T-helper 1 cell treated with Interleukin-12 subunit alpha and Interleukin-12 subunit beta and Interleukin-4 antibody, amounts not matched to agents 30 ng/mL and 1 ng/mL, for 36 hours (primary cell): Measurements from ENCODE around the gene ADAMTSL1. TPM values are rescaled to one million over a fixed set of nuclear protein-coding genes. Genes with fewer than 3 reads are reported as not detected.
"Not testable (repeated sequence)": the region's sequence is repeated elsewhere in the genome, so short reads cannot be mapped to it uniquely, and the experiment has no call there.

ENCODE experiments used
- intact Hi-C: fragments of 100-400 bp; cut with micrococcal nuclease; formaldehyde crosslinking; loops from one replicate; pipeline ENCODE4 v1.15.1; 2024
- total RNA-seq: library from RNA; stranded (reverse); gene quantifications from 2 replicates; pipeline ENCODE4 v1.2.3, GENCODE V29; 2022

The ADAMTSL1 gene
- total RNA-seq, 1 donor from 2014 or later = not detected

DNA sequence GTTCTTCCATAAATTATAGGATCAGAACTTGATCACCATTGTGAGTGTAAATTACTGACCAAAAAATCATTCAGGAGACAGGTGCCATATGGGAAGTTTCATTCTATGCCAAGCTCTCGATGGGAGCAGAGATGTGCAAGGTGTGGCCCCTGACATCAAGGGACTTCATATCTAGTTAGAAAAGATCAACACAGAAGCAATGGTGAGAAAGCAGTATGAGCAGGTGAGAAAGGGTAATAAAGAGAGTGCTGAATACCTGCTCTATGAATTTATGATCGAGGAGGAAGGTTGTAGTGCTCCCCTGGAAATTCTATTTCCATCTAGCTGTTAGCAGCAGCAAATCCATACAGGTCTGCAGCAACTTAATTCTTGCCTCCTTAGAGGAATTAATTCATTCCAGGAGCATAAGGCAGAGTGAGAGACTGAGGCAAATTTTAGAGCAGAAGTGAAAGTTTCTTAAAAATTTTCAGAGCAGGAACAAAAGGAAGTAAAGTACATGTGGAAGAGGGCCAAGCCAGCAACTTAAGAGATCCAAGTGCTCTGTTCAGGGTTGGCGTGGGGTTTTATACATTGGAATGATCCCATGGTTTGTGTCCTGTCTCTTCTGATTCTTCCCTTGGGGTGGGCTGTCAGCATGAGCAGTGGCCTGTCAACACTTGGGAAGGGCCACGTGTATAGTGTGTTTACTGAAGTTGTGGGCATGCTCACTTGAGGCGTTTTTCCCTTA is 377.3 kb downstream of the ADAMTSL1 start:
- intact Hi-C loops = no loop called here

GRCh38 chr9:18855656-18856055 is 381.7 kb downstream of the ADAMTSL1 start:
- intact Hi-C loops = no loop called here

GRCh38 chr9:18857334-18857733 is 383.4 kb downstream of the ADAMTSL1 start:
- intact Hi-C loops = no loop called here

GRCh38 chr9:18857769-18858168 is 383.8 kb downstream of the ADAMTSL1 start:
- intact Hi-C loops = no loop called here

GRCh38 chr9:18861609-18862544 is 387.9 kb downstream of the ADAMTSL1 start:
- intact Hi-C loops = no loop called here

DNA sequence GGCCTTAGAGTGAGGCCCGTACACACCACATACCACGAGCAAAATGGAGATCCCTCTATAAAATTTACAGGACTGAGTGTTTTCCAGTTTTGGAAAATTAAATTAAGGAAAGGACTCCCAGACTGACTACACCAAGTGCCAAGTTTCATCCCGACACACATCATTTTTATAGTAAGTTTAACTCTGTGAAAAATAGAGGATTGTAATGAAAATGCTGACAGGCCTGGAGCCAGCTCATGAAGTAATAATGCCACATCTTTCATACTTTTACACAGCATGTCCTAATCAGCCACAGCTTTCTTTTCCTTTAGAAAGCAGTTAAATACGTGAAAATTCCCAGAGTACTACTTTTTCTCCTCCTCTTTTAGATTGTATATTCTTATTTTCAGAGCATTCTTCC is 389.8 kb downstream of the ADAMTSL1 start:
- intact Hi-C loops = no loop called here

DNA sequence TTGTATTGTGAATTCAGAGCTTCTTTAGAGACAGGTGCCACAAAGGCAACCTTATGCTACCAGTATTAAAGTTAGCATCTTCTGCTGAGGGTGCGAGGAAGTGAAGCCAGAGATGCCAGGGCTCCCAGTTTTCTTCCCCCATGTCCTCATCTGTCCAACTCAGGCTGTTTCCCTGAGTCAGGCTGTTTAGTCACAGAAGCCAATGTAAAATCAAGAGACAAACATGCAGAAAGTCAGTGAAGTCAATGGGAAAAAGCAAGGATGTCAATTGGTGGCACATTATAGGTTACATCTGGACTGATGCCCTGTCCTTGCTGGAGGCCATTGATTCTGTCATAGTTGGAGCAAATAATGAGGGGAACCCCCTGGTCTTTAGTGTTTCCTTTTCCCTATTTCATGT is 390.6 kb downstream of the ADAMTSL1 start:
- intact Hi-C loops = no loop called here

- intact Hi-C loops = no loop called here
Measured at GRCh38 chr9:18865542-18865941, 391.6 kb downstream of the ADAMTSL1 start.

DNA sequence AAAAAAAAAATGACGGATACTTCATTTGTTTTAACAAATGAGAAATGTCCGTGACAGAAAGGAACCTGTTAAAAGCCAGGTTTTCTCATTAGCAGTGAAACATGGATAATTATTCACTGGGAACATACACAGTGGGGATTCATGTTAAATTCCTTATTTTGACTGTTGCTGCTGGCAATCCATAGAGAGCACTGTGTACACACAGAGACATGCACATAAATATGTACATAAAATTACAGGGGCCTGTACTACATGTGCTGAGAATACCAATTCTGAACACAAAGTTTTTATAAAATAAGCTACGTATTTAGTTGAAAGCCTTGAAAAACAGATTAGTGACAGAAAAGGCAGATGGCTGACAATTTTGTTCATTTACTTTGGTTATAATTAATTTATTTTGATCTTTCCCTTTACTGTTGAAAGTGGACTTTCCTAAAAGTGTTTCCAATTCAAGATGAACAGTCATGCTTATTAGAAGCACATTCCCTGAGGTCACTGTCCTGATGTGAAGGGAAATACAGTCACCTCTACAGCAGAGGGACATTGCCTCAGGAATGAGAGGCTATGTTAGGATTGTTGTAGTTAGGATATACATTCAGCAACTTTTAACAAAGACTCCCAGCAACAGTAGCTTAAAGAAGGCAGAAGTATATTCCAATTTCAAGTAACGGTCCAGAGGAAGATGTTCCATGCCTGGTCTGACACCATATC is 392.3 kb downstream of the ADAMTSL1 start:
- intact Hi-C loops = no loop called here

- intact Hi-C loops = no loop called here
Measured at GRCh38 chr9:18869725-18870124, 395.8 kb downstream of the ADAMTSL1 start.

DNA sequence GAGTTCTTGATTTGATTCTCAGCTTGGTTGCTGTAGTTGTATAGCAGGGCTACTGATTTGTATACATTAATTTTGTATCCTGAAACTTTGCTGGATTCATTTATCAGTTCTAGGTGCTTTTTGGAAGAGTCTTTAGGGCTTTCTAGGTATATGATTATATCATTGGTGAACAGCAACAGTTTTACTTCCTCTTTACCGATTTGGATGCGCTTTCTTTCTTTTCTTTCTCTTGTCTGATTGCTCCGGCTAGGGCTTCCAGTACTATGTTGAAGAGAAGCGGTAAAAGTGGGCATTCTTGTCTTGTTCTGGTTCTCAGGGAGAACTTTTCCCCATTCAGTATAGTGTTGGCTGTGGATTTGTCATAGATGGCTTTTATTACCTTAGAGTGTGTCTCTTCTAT is 400.1 kb downstream of the ADAMTSL1 start:
- intact Hi-C loops = no loop called here

DNA sequence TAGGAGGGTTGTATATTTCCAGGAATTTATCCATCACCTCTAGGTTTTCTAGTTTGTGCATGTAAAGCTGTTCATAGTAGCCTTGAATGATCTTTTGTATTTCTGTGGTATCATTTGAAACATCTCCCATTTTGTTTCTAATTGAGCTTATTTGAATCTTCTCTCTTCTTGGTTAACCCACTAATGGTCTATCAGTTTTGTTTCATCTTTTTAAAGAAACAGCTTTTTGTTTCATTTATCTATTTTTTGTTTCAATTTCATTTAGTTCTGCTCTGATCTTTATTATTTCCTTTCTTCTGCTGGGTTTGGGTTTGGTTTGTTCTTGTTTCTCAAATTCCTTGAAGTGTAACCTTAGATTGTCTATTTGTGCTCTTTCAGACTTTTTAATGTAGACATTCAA is 401.0 kb downstream of the ADAMTSL1 start:
- intact Hi-C loops = not testable (repeated sequence)

- intact Hi-C loops = no loop called here
Measured at GRCh38 chr9:18877984-18878383, 404.0 kb downstream of the ADAMTSL1 start.

DNA sequence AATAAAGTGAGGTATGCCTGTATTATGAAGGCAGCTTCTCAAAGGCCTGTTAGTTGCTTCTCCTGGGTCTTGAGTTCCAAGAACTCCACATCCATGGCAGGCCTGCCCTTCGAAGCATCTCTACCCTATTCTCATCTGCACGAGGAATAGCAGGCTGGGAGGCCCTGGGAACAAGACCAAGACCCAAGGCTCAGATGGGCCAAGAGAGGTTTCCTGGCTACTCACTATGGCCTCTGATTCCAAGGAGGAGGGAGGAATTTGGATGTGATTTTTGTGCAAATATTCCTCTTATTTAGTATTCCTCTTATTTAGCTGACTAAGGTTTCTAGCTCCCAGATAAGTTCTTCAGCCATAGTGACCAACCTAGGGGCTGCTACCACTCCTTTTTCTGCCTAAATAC is 407.8 kb downstream of the ADAMTSL1 start:
- intact Hi-C loops = no loop called here

DNA sequence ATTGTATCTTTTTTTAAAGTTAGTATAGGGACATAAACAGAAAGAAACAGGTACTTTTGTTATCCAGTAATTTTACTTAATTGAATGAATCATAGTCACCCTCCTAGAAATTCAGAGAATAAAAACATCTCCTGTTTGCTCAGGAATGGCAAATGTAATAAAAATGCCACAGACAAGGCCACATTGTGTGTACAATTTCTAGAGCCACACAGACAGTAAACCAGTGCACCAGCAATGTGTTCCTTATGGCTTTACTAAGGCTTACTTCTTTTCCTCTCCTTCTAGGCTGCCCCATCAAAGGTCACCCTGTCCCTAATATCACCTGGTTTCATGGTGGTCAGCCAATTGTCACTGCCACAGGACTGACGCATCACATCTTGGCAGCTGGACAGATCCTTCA is 413.6 kb downstream of the ADAMTSL1 start:
- intact Hi-C loops = no loop called here

- intact Hi-C loops = no loop called here
Measured at GRCh38 chr9:18888290-18888689, 414.3 kb downstream of the ADAMTSL1 start.

DNA sequence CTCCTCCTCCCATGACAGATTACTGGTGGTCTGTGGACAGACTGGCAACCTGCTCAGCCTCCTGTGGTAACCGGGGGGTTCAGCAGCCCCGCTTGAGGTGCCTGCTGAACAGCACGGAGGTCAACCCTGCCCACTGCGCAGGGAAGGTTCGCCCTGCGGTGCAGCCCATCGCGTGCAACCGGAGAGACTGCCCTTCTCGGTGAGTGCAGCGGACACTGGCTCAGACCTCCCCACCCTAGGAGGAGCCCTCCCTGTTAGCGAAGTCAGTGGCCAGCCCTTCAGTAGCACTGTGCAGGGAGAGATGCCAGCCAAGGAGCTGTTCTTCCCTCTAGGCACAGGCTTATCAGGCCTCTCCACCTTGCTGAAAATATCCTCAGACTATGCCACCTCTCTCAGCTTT is 415.6 kb downstream of the ADAMTSL1 start:
- intact Hi-C loops = no loop called here

DNA sequence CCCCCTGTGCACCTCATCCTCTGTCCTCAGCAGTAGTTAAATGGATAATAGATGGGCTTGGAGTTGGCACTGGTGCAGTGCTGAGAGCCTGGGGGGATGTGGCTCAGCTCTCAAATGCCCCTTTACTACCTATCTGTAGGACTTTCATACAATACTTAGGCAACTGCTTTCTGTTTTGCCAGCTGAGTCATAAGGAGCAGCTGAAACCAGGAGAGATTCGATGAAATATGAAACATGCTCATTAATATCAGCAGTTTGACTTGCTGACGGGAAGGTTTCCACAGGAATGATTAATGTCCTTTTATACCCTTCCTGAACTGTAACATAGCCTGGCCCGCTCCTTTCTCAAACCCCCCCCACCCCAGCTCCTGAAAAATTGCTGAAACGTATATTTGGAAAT is 416.4 kb downstream of the ADAMTSL1 start:
- intact Hi-C loops = no loop called here

DNA sequence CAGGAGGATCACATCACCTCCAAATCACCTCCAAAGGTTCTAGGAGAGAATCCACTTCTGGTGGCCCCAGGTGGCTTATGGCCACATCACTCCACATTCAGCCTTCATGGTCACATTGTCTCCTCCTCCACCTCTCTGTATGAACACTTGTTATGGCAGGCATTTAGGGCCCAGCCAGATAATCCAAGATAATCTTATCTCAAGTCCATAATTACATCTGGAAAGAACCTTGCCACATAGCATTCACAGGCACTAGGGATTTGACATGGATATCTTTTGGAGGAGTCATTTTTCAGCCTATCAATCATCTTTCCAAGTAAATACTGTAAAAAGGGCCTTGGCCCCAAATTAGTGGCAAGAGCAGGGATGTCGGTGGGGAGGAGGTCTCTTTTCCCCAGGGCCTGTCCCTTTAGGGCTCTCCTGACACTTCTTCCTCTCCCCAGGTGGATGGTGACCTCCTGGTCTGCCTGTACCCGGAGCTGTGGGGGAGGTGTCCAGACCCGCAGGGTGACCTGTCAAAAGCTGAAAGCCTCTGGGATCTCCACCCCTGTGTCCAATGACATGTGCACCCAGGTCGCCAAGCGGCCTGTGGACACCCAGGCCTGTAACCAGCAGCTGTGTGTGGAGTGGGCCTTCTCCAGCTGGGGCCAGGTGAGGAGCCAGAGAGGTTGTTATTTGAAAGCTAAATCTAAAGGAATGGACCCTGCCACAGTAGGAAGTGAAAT is 418.2 kb downstream of the ADAMTSL1 start:
- intact Hi-C loops = no loop called here

GRCh38 chr9:18893046-18893445 is 419.1 kb downstream of the ADAMTSL1 start:
- intact Hi-C loops = no loop called here

GRCh38 chr9:18893491-18893890 is 419.5 kb downstream of the ADAMTSL1 start:
- intact Hi-C loops = no loop called here
